ENCODE data around the gene ADA.
"Not testable (repeated sequence)": the region's sequence is repeated elsewhere in the genome, so short reads cannot be mapped to it uniquely, and the experiment has no call there.

ADA gene

DNA sequence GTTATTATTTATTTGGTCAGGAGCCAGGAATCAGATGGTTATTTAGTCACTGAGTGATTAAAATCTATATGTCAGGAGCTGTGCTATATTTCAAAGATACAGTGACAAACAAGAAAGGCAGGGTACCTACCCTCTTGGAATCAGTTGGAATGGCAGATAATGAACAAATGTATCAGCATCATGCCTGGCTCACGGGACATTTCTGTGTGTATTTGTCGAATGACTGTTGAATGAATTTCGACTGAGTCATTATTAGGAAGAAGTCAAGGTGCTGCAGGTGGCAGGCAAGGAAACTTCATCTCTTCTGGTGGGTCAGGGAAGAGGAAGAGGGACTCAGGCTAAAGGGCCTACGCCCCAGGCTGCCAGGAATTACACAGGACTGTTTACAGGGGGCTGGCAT is 55.5 kb downstream of the ADA start:
- TF ChIP-seq, protein P1, sequence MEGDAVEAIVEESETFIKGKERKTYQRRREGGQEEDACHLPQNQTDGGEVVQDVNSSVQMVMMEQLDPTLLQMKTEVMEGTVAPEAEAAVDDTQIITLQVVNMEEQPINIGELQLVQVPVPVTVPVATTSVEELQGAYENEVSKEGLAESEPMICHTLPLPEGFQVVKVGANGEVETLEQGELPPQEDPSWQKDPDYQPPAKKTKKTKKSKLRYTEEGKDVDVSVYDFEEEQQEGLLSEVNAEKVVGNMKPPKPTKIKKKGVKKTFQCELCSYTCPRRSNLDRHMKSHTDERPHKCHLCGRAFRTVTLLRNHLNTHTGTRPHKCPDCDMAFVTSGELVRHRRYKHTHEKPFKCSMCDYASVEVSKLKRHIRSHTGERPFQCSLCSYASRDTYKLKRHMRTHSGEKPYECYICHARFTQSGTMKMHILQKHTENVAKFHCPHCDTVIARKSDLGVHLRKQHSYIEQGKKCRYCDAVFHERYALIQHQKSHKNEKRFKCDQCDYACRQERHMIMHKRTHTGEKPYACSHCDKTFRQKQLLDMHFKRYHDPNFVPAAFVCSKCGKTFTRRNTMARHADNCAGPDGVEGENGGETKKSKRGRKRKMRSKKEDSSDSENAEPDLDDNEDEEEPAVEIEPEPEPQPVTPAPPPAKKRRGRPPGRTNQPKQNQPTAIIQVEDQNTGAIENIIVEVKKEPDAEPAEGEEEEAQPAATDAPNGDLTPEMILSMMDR (IDR thresholded peaks at IDR 0.05; ENCODE audit: low read depth, low read length), result no peak
- in situ Hi-C loops (cut with HindIII; ENCODE audit: low sequenced_read_pairs), result no loop called here
- H3K4me3 ChIP-seq (ENCODE audit: low read depth, low read length), result no peak overlapping the region
- no peak for DNase-seq (ENCODE audit: low read depth, low spot score)

DNA sequence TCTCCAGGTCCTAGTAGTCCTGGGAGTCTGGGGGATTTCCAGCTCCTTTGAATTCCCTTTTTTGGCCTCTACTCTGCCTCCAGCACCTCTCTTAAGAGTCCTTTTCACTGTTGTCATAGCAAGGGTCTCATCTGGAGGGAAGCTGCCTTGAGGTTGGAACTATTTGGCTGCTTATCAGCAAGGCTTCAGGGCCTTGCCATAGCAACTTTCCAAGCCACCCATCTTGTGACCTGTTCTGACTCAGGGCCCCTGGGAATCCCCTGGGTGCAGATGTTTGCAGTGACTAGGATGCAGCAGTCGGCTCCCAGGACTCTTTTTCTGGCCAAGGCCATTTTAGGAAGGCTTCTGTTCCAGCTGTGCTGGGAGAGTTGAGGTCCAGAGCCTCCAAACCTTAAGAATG is 56.8 kb downstream of the ADA start:
- no peak overlapping the region for H3K4me3 ChIP-seq (ENCODE audit: low read depth, low read length)
- peak; percentile 48 for DNase-seq (ENCODE audit: low read depth, low spot score)
- TF ChIP-seq, protein P1 (IDR thresholded peaks at IDR 0.05; ENCODE audit: low read depth, low read length), result no peak
- in situ Hi-C loops (cut with HindIII; ENCODE audit: low sequenced_read_pairs), result no loop called here

DNA sequence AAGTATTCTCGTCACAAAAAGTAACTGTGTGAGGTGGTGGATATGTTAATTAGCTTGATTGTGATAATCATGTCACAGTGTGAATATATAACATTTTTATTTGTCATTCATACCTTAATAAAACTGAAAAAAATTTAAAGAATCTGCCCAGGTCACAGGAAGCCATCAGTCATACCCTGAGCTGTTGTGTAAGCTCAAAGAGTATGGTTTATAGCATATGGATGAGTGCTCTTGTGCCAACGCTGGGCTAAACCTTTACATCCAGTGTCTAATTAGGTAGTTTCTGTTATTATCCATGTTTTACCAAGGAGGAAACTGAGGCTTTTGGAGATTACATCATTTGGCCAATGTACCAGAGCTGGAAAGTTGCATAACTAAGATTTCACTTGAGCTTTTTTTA is 57.7 kb downstream of the ADA start:
- TF ChIP-seq, protein P1 (IDR thresholded peaks at IDR 0.05; ENCODE audit: low read depth, low read length), result no peak
- in situ Hi-C loops (cut with HindIII; ENCODE audit: low sequenced_read_pairs), result no loop called here
- DNase-seq (ENCODE audit: low read depth, low spot score), result no peak
- no peak overlapping the region for H3K4me3 ChIP-seq (ENCODE audit: low read depth, low read length)

DNA sequence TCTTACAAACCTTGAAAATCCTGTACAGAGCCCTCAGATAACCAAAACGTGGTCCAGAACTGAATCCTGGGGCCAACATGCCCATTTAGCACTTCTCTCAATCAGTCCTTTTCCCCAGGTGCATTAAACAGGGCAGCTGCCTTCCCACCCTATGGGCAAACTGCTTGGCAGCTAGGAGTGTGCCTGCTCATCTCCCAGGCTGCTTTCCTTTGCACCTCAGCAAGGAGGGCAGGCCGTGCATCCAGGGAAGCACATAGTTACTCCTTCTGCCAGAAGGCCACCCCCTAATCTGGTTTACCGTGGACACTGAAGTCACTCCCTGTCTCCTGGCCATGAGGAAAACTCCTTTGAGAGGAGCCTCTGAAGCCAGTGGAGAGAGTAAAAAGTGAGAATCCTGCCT is 59.1 kb downstream of the ADA start:
- in situ Hi-C loops (cut with HindIII; ENCODE audit: low sequenced_read_pairs), result no loop called here
- H3K4me3 ChIP-seq (ENCODE audit: low read depth, low read length), result no peak overlapping the region
- TF ChIP-seq, protein P1 (IDR thresholded peaks at IDR 0.05; ENCODE audit: low read depth, low read length), result no peak
- no peak for DNase-seq (ENCODE audit: low read depth, low spot score)

DNA sequence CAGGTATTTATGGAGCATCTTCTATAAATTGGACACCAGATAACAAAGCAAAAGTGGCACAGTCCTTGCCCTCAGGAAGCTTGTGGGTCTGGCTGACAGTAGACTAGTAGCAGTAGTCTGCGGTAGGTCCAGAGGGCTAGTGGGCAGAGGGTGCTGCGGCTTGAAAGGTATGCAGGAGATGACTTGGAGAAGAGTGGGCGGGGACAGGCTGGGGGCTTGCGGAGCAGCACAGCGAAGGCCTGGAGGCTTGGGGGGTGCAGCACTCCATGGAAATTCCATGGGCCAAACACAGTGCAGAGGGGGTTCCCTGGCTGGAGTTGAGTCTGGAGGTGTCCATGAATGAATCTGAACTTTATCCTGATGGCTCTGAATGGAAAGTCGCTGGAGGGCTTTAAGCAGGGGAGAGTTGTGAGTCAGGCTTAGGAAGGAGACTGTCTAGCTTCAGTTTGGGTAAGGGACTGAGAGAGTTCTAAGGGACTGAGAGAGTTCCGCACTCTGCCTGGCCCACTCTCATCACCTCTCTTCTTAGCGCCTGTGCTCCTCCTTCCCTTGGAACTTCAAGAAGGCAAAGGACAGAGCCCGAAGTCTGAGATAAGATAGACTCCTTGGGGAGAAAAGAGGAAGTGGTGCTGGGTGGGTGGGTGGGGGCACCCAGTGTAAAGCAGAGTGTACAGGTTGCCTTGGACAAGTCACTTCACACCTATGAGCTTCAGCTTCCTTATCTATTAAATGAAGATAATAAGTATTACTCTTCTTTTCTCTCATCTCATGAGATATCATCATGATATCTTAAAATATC is 60.3 kb downstream of the ADA start:
- TF ChIP-seq, protein P1 (IDR thresholded peaks at IDR 0.05; ENCODE audit: low read depth, low read length), result no peak
- DNase-seq (ENCODE audit: low read depth, low spot score), result no peak
- no peak overlapping the region for H3K4me3 ChIP-seq (ENCODE audit: low read depth, low read length)
- in situ Hi-C loops (cut with HindIII; ENCODE audit: low sequenced_read_pairs), result no loop called here

DNA sequence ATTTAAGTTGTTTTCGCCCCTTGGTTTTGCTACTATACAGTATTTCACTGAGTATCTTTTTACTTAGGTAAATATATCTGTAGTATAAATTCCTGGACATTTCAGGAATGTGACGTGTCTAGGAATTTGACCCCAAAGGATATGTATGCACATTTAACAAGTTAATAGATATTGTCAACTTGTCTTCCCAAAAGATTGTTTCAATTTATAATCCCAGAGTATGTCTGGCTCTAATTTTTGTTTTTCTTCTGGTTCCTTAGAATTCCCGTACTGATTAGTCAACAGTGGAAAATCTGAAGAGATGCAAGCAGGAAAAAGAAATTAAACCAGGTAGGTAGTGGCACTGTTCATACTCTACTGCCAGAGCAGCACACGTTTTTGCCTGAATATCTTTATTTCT is 62.0 kb downstream of the ADA start:
- TF ChIP-seq, protein P1 (IDR thresholded peaks at IDR 0.05; ENCODE audit: low read depth, low read length), result no peak
- H3K4me3 ChIP-seq (ENCODE audit: low read depth, low read length), result no peak overlapping the region
- no peak for DNase-seq (ENCODE audit: low read depth, low spot score)
- in situ Hi-C loops (cut with HindIII; ENCODE audit: low sequenced_read_pairs), result no loop called here

DNA sequence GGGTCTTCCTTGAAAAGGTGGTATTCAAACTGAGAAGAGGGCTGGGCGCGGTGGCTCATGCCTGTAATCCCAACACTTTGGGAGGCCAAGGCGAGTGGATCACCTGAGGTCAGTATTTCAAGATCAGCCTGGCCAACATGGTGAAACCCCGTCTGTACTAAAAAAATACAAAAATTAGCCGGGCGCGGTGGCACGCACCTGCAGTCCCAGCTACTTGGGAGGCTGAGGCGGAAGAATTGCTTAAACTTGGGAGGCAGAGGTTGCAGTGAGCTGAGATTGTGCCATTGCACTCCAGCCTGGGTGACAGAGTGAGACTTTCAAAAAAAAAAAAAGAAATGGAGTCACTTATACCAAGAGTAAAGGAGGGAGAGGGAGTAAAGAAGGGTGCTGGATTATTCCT is 63.2 kb downstream of the ADA start:
- in situ Hi-C loops (cut with HindIII; ENCODE audit: low sequenced_read_pairs); DNase-seq (ENCODE audit: low read depth, low spot score): not testable (repeated sequence)

More for the DNA sequence above, 63.2 kb downstream of the ADA start:
- not testable (repeated sequence) for H3K4me3 ChIP-seq (ENCODE audit: low read depth, low read length)

Measured in astrocyte of the spinal cord (primary cell).